Suppressor macrophage treated with lipopolysaccharide for 1 hour (primary cell): Measurements from ENCODE around the gene CBLN4.

Experiments used
- DNase-seq, 3 donors: peaks; one replicate each; pipeline ENCODE4 v3.0.0-alpha.2; 2020 to 2022

CBLN4 gene

DNA sequence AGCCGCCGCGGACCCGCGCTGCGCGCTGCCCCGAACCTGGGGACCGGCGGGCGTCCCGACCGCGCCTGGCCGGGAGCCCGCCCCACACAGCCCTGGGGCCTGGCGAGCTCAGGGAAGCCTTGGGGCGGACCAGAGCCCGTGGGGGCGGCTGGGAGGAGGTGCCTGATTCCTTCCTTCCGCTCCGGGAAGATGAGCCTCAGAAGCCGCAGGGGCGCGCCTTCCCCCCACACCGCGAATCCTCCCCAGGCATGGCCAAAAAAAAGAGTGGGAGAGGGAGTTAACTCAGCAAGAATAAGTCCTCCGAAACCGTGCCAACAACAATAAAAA, at the start of gene CBLN4:
TSS of gene CBLN4 (minus strand) at position 131 of the 327 bp plus-strand sequence. CDS start 1,348 bp downstream, outside the sequence.
- DNase-seq = no peak

DNA sequence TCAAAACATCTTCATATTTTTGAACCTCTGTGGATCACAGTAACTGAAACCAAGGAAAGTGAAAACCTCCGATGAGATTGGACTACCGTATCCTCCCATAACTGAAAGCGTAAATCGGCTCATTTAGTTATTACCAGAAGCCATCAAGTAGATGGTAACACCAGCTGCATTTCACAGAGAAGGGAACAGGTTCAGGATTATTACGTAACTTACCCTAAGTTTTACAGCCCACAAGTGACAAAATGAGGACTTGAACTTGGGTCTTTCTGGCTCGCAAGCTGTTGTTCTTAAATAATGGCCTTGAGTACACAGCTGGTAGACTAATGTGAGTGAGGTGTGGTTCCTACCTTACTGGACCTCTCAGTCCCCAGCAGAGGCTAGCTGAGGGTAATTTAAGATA, 37.9 kb upstream of the CBLN4 start:
- DNase-seq = no peak

DNA sequence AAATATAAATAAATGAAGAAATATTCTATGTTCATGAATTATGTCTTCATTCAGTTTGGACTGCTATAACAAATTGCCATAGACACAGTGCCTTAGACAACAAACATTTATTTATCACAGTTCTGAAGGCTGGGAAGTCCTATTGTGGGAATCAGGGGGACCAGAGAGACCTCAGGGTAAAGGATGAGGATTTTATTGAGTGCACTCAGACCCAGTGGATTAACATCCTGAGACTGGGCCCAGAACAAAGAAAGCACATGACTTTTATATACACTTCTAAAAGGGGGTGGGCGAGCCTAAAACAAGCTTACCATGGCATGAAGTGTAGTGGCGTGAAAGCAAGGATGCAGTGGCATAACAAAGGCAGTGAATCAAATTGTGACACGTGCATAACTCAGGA, 26.9 kb upstream of the CBLN4 start:
- no peak for DNase-seq

DNA sequence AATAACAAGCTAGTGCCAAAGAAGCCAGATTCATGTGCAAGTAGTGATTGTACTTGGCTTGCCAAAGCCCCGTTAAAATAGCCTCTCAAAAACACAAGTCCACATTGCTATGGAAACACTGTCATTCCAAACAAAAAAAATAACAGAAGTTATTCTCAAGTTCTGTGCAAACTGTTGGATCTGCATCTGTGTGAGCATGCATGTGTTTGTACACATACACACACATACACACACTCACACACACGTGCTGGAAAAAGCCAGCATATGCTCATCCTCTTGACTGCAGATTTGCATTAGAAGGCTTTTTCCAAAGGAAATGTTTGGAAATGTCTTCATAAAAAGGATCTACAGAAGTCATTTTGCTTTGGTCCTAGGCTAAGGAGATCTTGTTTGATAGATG, 13.4 kb upstream of the CBLN4 start:
- no peak for DNase-seq

DNA sequence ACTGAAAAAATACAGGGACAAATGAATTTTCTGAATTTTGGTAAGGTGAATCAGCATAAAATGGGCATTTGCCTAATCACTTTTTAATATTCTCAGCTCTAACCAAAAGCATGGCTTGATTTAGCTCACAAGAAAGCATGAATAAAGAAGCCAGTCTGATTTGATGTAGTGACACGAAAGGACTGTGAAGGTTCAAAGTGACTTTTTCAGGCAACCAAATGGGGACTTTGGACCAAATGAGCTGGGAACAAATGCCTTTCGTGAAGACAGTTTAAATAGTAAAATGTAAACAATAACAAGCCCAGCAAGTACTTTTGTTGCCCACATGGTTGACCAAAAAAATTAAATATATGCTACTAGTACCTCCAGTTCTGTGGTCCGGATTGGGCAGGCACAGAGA, 12.9 kb upstream of the CBLN4 start:
- no peak for DNase-seq

DNA sequence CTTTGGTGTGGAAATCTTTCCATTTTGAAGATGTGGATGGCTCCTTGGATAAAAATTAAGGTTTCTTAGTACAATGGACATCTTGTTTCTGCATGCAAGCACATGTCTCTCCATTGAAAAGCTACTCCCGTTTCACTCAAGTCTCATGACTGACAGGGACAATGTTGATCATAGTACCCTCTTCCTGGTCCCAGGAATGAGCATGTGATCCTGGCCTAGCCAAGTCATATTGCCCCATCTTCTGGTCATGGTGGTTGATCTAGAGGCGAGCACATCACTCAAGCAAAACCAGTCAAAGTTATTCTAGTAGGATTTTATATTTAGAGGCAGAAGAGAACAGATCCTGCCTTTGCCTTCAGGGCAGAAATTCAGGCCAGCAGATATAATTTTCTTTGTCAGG, 12.2 kb upstream of the CBLN4 start:
- DNase-seq = no peak

DNA sequence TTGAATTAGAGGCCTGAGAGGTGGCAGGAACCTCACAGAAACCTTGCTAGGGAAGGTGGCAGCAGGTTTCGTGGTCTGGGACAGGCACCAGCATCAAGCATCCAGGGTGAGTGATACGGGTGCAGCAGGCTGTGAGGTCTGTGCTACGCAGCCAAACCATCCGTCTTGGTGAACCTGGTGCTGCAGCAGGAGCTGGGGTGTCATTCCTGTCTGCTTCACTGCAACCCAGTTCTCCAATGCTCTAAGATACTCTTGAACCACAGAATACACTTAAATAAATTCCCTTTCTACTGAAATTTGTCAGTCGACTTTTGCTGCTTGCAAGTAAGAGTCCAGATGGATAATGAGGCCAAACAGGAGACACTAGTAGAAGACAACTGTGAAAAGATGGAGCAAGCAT, 9.7 kb upstream of the CBLN4 start:
- no peak for DNase-seq

DNA sequence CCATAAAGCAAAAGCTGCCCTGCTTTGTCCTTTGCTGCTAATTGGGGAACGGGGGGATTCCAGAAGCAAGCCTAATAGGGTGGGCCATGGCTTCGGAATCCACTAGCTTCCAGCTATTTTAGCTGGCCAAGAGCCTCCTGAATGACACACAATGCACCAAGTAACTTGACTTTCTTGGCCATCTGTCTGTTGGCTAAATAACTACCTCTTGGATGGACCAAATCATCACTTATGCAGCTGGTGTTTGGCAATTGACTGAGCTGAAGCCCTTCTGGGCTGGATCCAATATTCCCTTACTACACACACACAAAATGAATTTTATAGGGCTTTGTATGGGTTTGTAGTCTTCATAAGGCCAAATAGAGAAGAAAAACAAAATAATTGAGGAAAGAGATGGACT, 8.8 kb upstream of the CBLN4 start:
- no peak for DNase-seq

DNA sequence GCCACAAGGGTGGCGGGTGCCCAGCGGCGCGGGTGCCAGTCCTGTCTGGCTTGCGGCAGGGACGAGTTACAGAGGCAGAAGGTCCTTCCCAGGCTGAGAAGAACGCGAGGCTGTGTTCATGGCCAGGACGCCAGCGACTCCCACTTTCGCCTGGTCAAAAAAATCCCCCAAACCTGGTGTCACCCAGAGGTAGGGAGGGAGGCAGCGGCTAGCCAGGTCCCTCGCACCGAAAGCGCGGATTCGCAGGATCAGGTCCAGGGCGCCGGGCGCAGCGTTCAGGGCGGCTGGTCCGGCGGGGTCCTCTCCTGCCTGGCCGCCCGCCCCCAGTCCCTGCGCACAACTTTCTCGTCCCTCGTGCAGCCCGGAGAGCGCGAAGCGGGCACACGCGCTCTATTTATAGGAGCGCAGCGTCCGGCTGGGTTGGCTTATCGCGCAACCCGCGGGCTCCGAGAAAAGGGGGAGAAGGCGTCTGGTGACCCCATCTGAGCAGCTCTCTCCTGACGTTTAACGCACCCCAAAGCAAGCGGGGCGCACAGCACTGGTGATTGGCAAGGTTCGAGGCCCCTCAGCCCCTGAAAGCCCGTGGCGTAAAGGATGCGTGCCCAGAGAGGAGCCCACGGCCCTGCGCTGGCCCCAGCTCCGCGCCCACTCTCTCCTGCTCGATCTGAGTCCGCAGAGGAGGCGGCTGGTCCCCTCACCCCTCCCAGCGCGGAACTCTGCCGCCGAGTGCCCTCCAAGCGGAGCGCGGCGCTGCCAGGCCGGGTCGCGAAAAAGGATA, 519 bp downstream of the CBLN4 start:
- no peak for DNase-seq

DNA sequence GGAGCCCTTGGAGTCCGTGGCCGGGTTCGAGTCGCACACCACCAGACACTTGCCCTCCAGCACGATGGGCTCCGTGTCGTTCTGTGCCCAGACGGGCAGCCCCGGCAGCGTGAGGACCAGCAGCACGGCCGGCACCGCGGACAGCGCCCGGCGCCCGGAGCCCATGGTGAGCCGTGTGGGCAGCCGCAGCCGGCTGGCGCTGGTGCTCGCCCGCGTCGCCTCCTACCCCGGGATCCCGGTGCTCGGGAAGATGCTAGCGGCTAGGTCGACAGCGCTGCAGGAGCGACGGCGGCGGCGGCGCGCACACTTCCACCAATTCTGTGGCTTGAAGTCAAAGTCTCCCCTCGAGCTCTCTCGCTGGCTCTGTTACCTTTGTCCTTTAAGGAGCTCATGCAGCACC, 1.3 kb downstream of the CBLN4 start:
- DNase-seq = no peak

DNA sequence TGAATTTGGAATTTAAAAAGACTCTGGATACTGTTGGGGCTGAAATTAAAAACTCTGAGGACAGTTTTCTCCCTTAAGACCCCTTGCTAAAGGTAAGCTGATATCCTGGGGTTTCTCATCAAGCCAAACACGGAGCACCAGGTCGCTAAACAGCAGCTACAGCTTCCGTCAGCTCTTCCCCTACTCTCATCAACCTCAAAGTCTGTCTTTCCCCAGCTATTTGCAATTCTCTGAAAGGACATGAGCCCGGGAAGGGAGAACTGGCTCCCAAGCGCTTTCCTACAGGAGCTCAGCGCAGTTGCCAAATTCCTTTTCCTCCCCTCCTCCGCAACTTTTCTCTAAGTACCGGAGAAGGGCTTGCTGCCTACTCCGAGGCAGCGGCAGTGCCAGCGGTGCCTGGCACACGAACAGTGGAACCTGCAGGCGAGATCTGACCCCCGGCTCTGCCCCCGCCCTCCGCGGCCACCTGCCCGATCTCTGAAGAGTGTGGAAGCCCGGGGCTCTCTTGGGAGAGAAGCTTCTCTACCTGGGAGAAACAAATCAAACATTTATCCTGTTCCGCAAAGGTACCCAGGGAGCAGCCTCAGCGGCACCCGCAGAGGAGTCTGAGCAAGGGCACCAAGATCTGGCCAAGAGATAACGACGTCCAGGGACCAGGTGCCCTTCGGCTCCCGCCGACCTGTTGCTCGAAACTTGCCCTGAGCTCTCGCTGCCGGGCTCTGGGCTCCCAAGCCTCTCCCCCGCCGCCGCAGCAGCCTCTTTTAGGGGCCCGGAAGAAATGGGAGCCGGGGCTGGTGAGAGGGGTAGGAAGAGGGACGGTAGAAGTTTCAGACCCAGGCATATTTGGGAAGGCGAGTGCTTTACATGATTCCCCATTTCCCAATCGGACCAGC, 2.2 kb downstream of the CBLN4 start:
- DNase-seq = no peak

DNA sequence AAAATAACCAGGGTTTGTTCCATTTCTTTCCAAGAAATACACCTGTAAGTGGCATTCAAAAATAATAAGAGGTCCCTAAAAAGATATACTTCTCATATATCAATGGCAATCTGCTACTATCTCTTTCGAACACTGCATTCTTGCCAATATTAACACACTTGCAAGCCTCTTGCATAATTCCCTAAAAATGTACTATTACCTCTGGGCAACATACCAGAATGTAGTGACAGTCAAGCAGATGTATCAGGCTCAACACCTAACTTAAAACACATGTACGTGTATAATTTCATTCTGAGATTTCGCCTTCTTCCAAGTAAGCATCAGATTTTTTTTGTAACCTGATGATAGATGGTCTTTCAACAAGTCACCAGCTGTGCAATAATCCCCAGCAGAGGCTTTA, 3.4 kb downstream of the CBLN4 start:
- DNase-seq = no peak

DNA sequence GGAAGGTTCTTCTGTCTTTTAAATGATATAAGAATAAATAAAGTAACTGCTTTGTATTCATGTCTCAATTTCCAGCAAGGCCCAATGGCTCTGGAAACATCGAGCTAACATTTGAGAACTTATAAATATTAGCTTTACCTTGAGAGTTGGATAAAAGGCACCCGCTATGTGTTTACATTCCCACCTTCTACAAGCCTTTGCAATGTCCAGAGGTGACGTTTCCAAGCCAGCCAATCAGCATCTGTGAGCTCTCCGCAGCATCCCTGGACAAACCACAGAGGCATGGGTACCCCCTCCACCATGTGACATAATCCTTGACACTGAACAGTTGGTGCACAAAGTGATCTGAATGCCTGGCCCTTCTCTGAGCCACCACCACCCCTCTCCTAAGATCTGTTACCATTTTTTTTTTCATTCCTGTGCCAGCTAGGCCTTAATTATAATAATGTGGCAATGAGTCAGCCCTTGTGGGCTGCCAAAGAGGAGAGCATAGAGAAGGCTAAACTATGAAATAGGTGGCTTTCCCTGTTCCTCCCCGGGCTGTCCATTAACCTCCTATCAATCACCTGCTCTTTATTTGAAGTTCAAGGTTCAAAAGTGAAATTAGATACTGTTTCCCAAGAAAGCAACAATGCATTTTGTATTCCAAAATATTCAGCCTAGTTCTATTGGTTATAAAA, 4.1 kb downstream of the CBLN4 start:
- no peak for DNase-seq

DNA sequence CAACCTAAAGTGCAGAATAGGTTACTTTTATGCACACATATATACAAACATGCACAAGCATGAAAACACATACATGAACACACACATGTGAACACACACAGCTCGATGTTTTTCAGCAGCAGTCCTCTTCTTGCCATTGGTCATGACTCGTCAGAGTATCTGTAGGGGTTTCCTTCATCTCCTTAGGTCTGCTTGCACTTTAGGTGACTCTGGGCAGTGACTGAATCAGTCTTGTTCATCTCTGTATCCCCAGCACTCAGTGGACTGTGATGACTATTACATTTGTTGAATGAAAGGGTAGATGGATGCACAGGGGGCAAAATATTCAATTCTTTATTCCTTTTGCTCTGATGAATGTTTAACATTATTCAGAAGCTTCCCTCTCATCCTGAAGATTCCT, 26.8 kb downstream of the CBLN4 start:
- no peak for DNase-seq

DNA sequence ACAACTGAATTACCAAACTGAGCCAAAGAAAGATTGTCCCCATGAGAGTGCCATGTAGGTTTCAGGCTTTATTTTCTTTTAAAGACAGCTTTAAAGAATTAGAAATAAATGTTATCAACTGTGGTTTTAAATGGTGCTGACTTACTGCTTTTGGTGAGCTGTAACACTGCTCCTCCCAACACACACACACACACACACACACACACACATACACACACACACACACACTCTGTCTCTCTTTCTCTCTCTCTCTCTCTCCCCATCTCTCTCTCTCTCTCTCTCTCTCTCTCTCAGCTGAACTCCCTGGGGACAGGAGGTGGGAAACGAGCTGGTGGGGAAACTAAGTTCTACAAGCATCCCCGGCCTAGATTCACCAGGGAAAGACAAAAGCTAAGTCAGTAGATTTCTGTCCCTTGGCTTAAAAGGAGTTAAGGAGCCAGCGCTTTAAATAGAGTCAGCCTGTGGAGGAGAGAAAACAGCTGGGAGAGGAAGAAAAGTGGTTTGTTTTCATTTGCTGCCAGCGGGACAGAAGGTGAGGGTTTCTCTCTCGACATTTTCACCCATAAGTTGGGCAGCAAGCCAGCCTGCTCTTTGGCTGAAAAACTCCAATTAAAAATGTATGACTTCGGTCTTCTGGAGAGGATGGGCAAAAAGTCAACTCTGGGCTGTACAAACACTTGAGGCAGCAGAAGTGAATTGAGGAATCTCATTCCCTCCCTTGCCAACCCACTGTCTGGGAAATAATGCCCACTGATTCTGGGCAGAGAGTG, 27.4 kb downstream of the CBLN4 start:
- no peak for DNase-seq

DNA sequence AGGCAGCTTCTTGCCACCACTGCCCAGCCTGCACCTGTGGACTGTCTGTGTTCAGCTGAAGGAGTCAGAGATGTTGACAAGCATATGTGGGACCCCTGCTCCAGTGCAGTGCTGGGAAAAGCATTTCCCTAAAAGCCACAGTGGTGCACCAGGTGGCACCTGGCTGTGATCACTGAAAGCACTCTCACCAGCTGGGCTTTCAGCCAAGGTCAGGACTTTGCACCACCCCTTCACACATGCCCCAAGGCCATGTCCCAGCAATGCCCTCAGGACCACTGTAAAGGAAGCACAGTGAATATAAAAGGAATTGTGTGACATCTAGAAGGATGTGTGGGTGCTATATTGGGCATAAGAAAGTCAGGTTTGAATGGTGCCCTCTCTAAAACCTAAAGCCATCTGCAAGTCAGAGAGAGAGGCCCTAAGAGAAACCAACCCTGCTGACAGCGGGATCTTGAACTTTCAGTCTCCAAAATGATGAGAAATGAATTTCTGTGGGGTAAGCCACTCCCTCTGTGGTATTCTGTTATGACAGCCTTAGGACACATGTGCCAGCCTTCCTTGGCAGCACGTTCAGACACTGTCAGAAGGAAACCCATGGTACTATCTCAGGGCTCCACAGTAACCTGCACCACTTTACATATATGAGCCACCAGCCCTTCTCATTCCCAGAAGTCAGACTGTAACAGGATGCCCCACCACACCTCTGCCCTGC, 30.7 kb downstream of the CBLN4 start:
- DNase-seq = no peak

DNA sequence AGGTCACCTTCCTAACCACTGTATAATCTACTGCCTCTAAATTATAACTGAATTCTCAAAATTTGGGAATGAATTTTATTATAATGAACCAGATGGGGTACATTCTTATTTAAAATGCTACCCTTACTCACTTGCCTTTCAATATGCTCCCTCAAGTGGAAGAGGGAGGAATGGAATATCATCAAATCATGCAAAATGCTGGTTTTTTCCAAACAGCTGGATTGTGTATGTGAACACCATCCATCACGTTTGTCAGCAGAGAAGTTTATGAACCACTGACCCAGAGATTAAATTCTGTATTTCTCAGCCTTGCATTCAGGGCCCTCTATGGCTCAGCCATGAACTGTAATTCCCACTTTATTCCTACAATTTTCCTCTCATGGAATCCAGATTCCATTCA, 40.5 kb downstream of the CBLN4 start:
- DNase-seq = no peak

DNA sequence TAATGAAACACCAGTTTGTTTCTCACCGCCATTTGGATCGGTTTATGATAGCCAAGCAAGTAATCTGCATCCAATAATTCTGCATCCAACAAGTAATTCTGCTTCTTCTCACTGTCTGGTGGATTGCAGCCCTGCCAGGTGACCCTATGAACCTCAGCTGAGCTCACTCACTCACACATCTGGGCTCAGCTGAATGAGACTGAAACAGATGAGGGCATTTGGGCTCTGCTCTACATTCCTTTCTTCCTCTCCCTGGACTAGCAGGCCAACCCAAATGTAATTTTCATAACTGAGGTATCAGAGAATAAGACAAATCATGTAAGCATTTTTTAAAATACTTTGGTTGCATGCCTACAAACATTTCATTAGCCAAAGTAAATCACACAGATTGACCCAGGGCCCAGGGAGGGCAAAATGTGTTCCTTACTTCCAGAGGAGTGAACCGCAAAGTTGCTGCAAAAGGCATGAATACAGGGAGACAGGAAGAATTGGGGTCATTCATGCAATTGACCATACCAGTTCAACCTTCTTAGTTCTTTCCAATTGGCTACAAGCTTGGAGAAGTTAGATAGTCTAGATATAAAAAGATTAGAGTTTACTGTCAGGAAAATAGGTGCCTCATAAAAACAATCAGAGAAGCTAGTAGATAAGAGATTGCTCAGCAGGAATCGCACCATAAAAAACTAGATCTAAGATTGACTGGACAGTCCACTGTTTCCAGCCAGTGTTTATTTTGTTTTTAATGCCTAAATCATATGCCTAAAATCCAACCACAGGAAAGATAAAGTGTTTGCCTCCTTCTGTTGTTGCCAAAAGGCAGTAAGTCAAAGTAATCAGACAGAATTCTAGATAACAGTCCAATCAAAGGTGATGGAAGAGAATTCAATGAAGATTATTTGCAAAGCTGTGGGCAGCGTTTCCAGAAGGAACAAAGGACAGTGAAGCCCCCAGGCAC, 43.7 kb downstream of the CBLN4 start:
- DNase-seq = no peak

DNA sequence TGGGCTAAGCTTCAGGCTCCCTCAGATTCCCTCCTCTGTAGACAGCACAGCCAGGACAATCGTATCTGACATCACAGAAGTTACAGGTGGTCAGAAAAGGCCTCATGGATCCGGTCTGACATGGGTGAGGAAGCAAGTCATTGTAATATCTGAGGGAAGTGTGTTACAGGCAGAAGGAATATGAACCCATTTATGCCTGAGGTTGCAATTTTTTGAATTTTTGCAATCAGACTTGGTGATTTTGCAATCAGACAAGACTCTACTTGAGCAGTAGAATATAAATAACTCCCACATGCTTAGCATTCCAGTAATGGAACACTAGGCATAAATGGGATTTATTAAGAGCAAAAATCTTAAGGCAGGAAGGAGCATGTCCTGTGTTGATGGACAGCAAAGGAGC, 52.1 kb downstream of the CBLN4 start:
- DNase-seq = no peak

DNA sequence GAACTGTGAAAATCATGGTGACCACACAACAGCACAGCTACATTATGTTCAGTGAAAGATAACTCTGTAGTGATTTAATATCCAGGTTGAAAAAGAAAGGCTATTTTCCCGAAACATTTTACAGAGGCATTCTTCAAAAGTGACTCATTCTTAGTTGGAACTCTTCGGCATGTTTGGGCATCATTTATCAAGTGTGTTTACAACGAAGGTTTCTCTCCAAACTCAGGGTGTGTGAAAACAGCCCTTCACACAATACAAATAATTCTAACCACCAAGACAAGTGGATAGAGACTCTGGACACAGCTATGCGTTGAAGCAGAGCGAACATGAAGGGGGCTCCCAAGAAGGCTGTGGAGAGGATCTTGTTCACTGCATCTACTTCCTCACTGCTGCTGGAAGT, 57.6 kb downstream of the CBLN4 start:
- DNase-seq = no peak
